HUES6 (cell line): Measurements from ENCODE around the gene PLTP.

Experiments used
- H3K27ac ChIP-seq: 2 replicates; pipeline ENCODE4 v1.7.0; 2013; ENCODE audit warnings: low read depth, mild to moderate bottlenecking, low read length, inconsistent platforms
- H3K27me3 ChIP-seq: 2 replicates; pipeline ENCODE4 v1.6.1; 2013; ENCODE audit warnings: low read length; ENCODE audit not compliant: control insufficient read depth, insufficient read depth
- H3K36me3 ChIP-seq: 2 replicates; pipeline ENCODE4 v1.6.1; 2013; ENCODE audit warnings: low read length; ENCODE audit not compliant: control insufficient read depth, insufficient read depth
- H3K4me1 ChIP-seq: 2 replicates; pipeline ENCODE4 v1.6.1; 2013; ENCODE audit warnings: low read length; ENCODE audit not compliant: control insufficient read depth, insufficient read depth
- H3K4me3 ChIP-seq: 2 replicates; pipeline ENCODE4 v1.5.1; 2013; ENCODE audit warnings: low read depth, low read length
- H3K9ac ChIP-seq: one replicate; pipeline ENCODE4 v1.6.1; 2013; ENCODE audit warnings: mild to moderate bottlenecking, low read length
- H3K9me3 ChIP-seq: 2 replicates; pipeline ENCODE4 v1.6.1; 2013; ENCODE audit warnings: low read depth, low read length; ENCODE audit not compliant: control insufficient read depth, insufficient read depth

The PLTP gene

GRCh38 chr20:45927071-45927878, 15.3 kb upstream of the PLTP start:
- no peaks in the 10 kb centered on the region for H3K36me3 ChIP-seq

DNA sequence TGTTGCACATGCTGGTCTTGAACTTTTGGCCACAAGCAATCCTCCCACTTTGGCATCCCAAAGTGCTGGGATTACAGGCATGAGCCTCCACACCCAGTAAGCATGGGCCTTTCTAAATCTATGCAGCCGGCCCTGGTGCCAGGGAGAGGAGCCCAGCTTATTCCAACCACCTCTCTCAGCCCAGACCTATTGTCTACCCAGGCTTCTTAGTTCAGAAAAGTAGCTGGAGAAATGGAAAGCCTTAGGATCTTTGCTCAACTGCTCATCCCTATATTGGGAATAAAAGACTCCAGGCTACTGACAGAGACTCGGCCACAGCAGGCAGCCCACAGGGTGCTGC, 14.7 kb upstream of the PLTP start:
- Histone ChIP-seq H3K9ac (no peak overlapping the region), H3K36me3 (no peaks in the 10 kb centered on the region), H3K4me3 (no peak overlapping the region), H3K4me1 (0 out of 2 replicates have a peak, but pooled peaks cover 3% of the 10 kb centered on the region), H3K27me3 (no peaks in the 10 kb centered on the region), H3K27ac (no peak overlapping the region), H3K9me3 (no peaks in the 10 kb centered on the region)

More at GRCh38 chr20:45927071-45927878, 15.3 kb upstream of the PLTP start:
- no peaks in the 10 kb centered on the region for H3K9me3 ChIP-seq
- no peaks in the 10 kb centered on the region for H3K27me3 ChIP-seq
- no peak overlapping the region for H3K9ac ChIP-seq
- H3K27ac ChIP-seq: no peak overlapping the region
- H3K4me3 ChIP-seq: no peak overlapping the region
- H3K4me1 ChIP-seq: 0 out of 2 replicates have a peak, but pooled peaks cover 3% of the 10 kb centered on the region

GRCh38 chr20:45925821-45926506, 14.0 kb upstream of the PLTP start:
- no peak overlapping the region for H3K9ac ChIP-seq

DNA sequence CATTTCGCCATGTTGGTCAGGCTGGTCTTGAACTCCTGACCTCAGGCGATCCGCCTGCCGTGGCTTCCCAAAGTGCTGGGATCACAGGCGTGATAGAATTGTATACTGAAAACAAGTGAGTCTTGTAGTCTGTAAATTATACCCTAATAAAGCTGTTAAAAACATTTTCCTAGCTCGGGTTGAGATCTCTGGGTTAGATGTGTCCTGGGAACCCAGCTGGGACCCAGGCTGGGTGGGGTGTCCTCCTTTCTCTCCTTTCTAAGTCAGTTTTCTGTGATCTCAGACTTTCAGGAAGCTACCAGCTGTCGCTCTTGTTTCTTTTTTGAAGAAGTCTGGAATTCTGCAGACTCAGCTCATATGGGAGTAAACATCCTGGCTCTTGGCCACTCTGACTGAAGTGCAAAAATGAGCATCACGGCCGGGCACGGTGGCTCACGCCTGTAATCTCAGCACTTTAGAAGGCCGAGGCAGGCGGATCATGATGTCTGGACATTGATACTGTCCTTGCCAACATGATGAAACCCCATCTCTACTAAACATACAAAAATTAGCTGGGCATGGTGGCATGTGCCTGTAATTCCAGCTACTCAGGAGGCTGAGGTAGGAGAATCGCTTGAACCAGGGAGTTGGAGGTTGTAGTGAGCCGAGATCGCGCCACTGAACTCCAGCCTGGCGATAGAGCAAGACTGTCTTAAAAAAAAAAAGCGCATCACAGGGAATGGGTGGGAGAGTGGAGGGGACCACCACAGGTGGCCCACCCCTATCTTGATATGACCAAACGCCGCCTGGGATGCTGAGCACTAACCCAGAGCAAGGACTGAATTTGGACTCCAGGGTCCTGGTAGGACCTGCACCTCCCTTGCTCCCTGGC, 12.7 kb upstream of the PLTP start:
- Histone ChIP-seq H3K4me3 (no peak overlapping the region), H3K4me1 (0 out of 2 replicates have a peak, but pooled peaks cover 3% of the 10 kb centered on the region), H3K27ac (no peak overlapping the region), H3K9me3 (no peaks in the 10 kb centered on the region), H3K36me3 (no peaks in the 10 kb centered on the region), H3K9ac (no peak overlapping the region), H3K27me3 (no peaks in the 10 kb centered on the region)

More at GRCh38 chr20:45925821-45926506, 14.0 kb upstream of the PLTP start:
- Histone ChIP-seq H3K9me3 (no peaks in the 10 kb centered on the region), H3K27me3 (no peaks in the 10 kb centered on the region), H3K4me1 (0 out of 2 replicates have a peak, but pooled peaks cover 3% of the 10 kb centered on the region), H3K27ac (no peak overlapping the region), H3K4me3 (no peak overlapping the region), H3K36me3 (no peaks in the 10 kb centered on the region)

GRCh38 chr20:45921337-45922189, 9.6 kb upstream of the PLTP start:
- no peak overlapping the region for H3K9ac ChIP-seq
- no peak overlapping the region for H3K4me3 ChIP-seq
- H3K27ac ChIP-seq: no peak overlapping the region
- H3K9me3 ChIP-seq: no peaks in the 10 kb centered on the region
- 0 out of 2 replicates have a peak, but pooled peaks cover 3% of the 10 kb centered on the region for H3K4me1 ChIP-seq
- no peaks in the 10 kb centered on the region for H3K36me3 ChIP-seq
- no peaks in the 10 kb centered on the region for H3K27me3 ChIP-seq

- no peaks in the 10 kb centered on the region for H3K27me3 ChIP-seq
- H3K27ac ChIP-seq: no peak overlapping the region
Observed at GRCh38 chr20:45920462-45921336, 8.7 kb upstream of the PLTP start.

GRCh38 chr20:45919542-45920399, 7.8 kb upstream of the PLTP start:
- H3K4me3 ChIP-seq: no peak overlapping the region
- H3K36me3 ChIP-seq: no peaks in the 10 kb centered on the region
- H3K27ac ChIP-seq: no peak overlapping the region
- no peaks in the 10 kb centered on the region for H3K4me1 ChIP-seq
- no peak overlapping the region for H3K9ac ChIP-seq
- H3K27me3 ChIP-seq: no peaks in the 10 kb centered on the region
- H3K9me3 ChIP-seq: no peaks in the 10 kb centered on the region

More at GRCh38 chr20:45920462-45921336, 8.7 kb upstream of the PLTP start:
- no peaks in the 10 kb centered on the region for H3K36me3 ChIP-seq
- no peak overlapping the region for H3K9ac ChIP-seq
- H3K4me1 ChIP-seq: no peaks in the 10 kb centered on the region
- H3K4me3 ChIP-seq: no peak overlapping the region
- no peaks in the 10 kb centered on the region for H3K9me3 ChIP-seq

- Histone ChIP-seq H3K9me3 (no peaks in the 10 kb centered on the region), H3K4me3 (no peak overlapping the region), H3K9ac (no peak overlapping the region), H3K36me3 (no peaks in the 10 kb centered on the region), H3K27me3 (no peaks in the 10 kb centered on the region), H3K27ac (no peak overlapping the region), H3K4me1 (no peaks in the 10 kb centered on the region)
Observed at GRCh38 chr20:45918779-45919537, 7.0 kb upstream of the PLTP start.
